B cell (primary cell): ENCODE measurements around the gene NDUFA6.

Experiments used
- CTCF ChIP-seq: fragments of 200-600 bp; IDR thresholded peaks from one replicate; pipeline ENCODE4 v1.8.0; 2022; ENCODE audit warnings: antibody characterized with exemption, mild to moderate bottlenecking
- EZH2 ChIP-seq: IDR thresholded peaks from 2 replicates; pipeline ENCODE4 v1.6.1; 2012; ENCODE audit warnings: borderline replicate concordance, low read depth, mild to moderate bottlenecking, moderate library complexity, low read length; ENCODE audit not compliant: insufficient read depth, poor library complexity, severe bottlenecking

- TF ChIP-seq EZH2 (no peak), CTCF (peak; percentile 92)
Measured at GRCh38 chr22:42090596-42091454, at the start of gene NDUFA6.
